Endothelial cell of umbilical vein (primary cell): ENCODE results near the gene EHMT1. TPM values are rescaled to one million over a fixed set of nuclear protein-coding genes. Genes with fewer than 3 reads are reported as not detected.

Experiments
- BruUV-seq: library from RNA; stranded (reverse); fragments of 400-500 nt; replicated peaks from 2 replicates; lab custom pipeline; 2021; lab: Mats Ljungman, UMichigan
- CTCF ChIA-PET: fragments of 300-600, 350-600 bp; sonication (Branson Sonifier 250); formaldehyde crosslinking; loops from one replicate; lab custom pipeline; 2021; ENCODE audit warnings: antibody characterized with exemption, inconsistent platforms; lab: Charles Lee
- POLR2A ChIA-PET: fragments of 300-600, 350-600 bp; sonication (Branson Sonifier 250); formaldehyde crosslinking; loops from one replicate; lab custom pipeline; 2021; ENCODE audit warnings: antibody characterized with exemption, inconsistent platforms; lab: Charles Lee
- DNase-seq: peaks from one replicate; pipeline ENCODE4 v3.0.0-alpha.2; 2011; ENCODE audit warnings: low read depth, low spot score
- FAIRE-seq: peaks from 2 replicates; lab custom pipeline; 2011; peaks lifted over from hg19 to GRCh38; lab: Jason Lieb, UNC
- H2AFZ ChIP-seq: 2 replicates; pipeline ENCODE4 v1.6.0; 2012; ENCODE audit warnings: low read depth, low read length, control low read depth, inconsistent platforms
- H3K27ac ChIP-seq: 2 replicates; pipeline ENCODE4 v1.5.1; 2011; ENCODE audit warnings: low read depth, mild to moderate bottlenecking, control low read depth, low read length, moderate library complexity; ENCODE audit not compliant: insufficient read depth
- H3K27me3 ChIP-seq, 2 experiments: 2 replicates each; pipeline versions ENCODE4 v1.6.0 to v1.6.1; 2011; ENCODE audit warnings: low read length in 2 of 2, mixed read lengths in 1 of 2; ENCODE audit not compliant: control insufficient read depth in 2 of 2, insufficient read depth in 2 of 2
- H3K36me3 ChIP-seq, 2 experiments: 2 replicates in 1 of 2; 3 replicates in 1 of 2; pipeline ENCODE4 v1.5.1; 2011; ENCODE audit warnings: low read length in 2 of 2, mild to moderate bottlenecking in 1 of 2, moderate library complexity in 1 of 2; ENCODE audit not compliant: control insufficient read depth in 2 of 2, insufficient read depth in 2 of 2; ENCODE audit errors: extremely low read depth in 1 of 2
- H3K4me1 ChIP-seq: 3 replicates; pipeline ENCODE4 v1.5.1; 2011; ENCODE audit warnings: mild to moderate bottlenecking, low read length; ENCODE audit not compliant: control insufficient read depth, insufficient read depth; ENCODE audit errors: extremely low read depth
- H3K4me2 ChIP-seq: 2 replicates; pipeline ENCODE4 v1.6.1; 2011; ENCODE audit warnings: low read length, control low read depth, mixed read lengths; ENCODE audit not compliant: insufficient read depth
- H3K4me3 ChIP-seq, 3 experiments: fragments of 200-600 bp in 1 of 3; sonication (generic), shearing (Covaris generic) in 1 of 3; replicated peaks in 1 of 3; 2 replicates each; pipeline ENCODE4 v1.5.1; 2011 to 2016; ENCODE audit warnings: control low read depth in 3 of 3, low read length in 3 of 3, mild to moderate bottlenecking in 2 of 3, inconsistent platforms in 1 of 3, low read depth in 1 of 3, moderate library complexity in 1 of 3; ENCODE audit not compliant: insufficient read depth in 1 of 3
- H3K79me2 ChIP-seq: 2 replicates; pipeline ENCODE4 v1.6.0; 2012; ENCODE audit warnings: low read length, inconsistent platforms; ENCODE audit not compliant: control insufficient read depth, insufficient read depth
- H3K9ac ChIP-seq: replicated peaks from 2 replicates; pipeline ENCODE3; 2011; ENCODE audit warnings: low read length, control low read depth; ENCODE audit not compliant: insufficient read depth; ENCODE audit errors: extremely low read depth
- H3K9me1 ChIP-seq: replicated peaks from 3 replicates; pipeline ENCODE4 v1.6.0; 2011; ENCODE audit warnings: mild to moderate bottlenecking, low read length; ENCODE audit not compliant: control insufficient read depth, insufficient read depth; ENCODE audit errors: extremely low read depth
- H3K9me3 ChIP-seq: replicated peaks from 2 replicates; pipeline ENCODE4 v1.5.1; 2012; ENCODE audit warnings: low read length, inconsistent platforms; ENCODE audit not compliant: control insufficient read depth, insufficient read depth
- H4K20me1 ChIP-seq: replicated peaks from 2 replicates; pipeline ENCODE3; 2011; ENCODE audit warnings: mild to moderate bottlenecking, low read length; ENCODE audit not compliant: control insufficient read depth, insufficient read depth; ENCODE audit errors: extremely low read depth
- CTCF ChIP-seq, 2 donors: IDR thresholded peaks; 1 replicate in 1 of 2; 2 replicates in 1 of 2; pipeline ENCODE4 v1.5.1; 2011; ENCODE audit warnings: low read length in 2 of 2, mild to moderate bottlenecking in 2 of 2, moderate library complexity in 2 of 2, control low read depth in 1 of 2, inconsistent platforms in 1 of 2, low read depth in 1 of 2; ENCODE audit not compliant: insufficient read depth in 1 of 2; ENCODE audit errors: extremely low read depth in 1 of 2
- EZH2 ChIP-seq: IDR thresholded peaks from 2 replicates; pipeline ENCODE4 v1.6.1; 2012; ENCODE audit warnings: borderline replicate concordance, low read depth, mild to moderate bottlenecking, moderate library complexity, low read length, inconsistent platforms; ENCODE audit not compliant: severe bottlenecking
- FOS ChIP-seq: IDR thresholded peaks from 2 replicates; pipeline ENCODE4 v1.6.1; 2011; ENCODE audit warnings: mild to moderate bottlenecking, low read length, moderate library complexity, borderline replicate concordance; ENCODE audit not compliant: insufficient read depth
- GATA2 ChIP-seq: IDR thresholded peaks from 2 replicates; pipeline ENCODE4 v1.7.0; 2011; ENCODE audit warnings: low read depth, mild to moderate bottlenecking, moderate library complexity, mixed read lengths, low read length; ENCODE audit not compliant: insufficient read length, insufficient read depth
- JUN ChIP-seq: IDR thresholded peaks from 2 replicates; pipeline ENCODE4 v1.6.1; 2011; ENCODE audit warnings: borderline replicate concordance, low read depth; ENCODE audit not compliant: insufficient read length, insufficient read depth
- dilution Hi-C: fragments of 300-500 bp; cut with MboI; formaldehyde crosslinking; loops from one replicate; pipeline ENCODE4 v1.15.0; 2019; ENCODE audit warnings: low sequenced_read_pairs; ENCODE audit not compliant: extremely low pct_ligation_motif_present
- intact Hi-C: fragments of 100-400 bp; cut with micrococcal nuclease; formaldehyde crosslinking; loops from one replicate; pipeline ENCODE4 v1.10.0; 2022
- polyA plus RNA-seq, 4 experiments: library from polyadenylated mRNA; depleted of rRNA in 3 of 4; stranded (reverse) in 3 of 4; unstranded in 1 of 4; fragments of >200 nt; gene quantifications; 2 replicates each; pipeline versions ENCODE4 v1.2.1 to v1.2.3, GENCODE V29; 2011 to 2012; ENCODE audit warnings: missing spikeins in 1 of 4
- total RNA-seq: library from RNA; stranded (reverse); gene quantifications from 2 replicates; pipeline ENCODE4 v1.2.3, GENCODE V29; 2021

The EHMT1 gene
- total and polyA plus RNA-seq, 2 donors (not counting 3 experiments of a cell fraction or from before 2014, with no cell fraction given) = 48.2 to 104 TPM

- FAIRE-seq = no peak
- H2AFZ ChIP-seq = no peak overlapping the region
- H3K4me3 ChIP-seq = no peak overlapping the region
- TF ChIP-seq GATA2 (no peak), EZH2 (no peak), CTCF (IDR thresholded peaks at IDR 0.05; ENCODE audit: extremely low read depth in 1 of 2, insufficient read depth in 1 of 2, low read depth in 1 of 2, low read length in 2 of 2) (no peak), JUN (no peak), FOS (no peak)
- peaks cover 3% of the 10 kb centered on the region for H3K79me2 ChIP-seq
- CTCF ChIA-PET = interaction anchor here (1.8 kb wide), 1 partner anchor 79 kb away, joined by 4 read pairs; no protein-coding TSS in a partner anchor
- intact Hi-C loops (loop anchor here (10.0 kb wide), 1 partner anchor 77 kb away; no protein-coding TSS in a partner anchor), dilution Hi-C loops (no loop called here)
- peaks cover 4 to 24% of the 10 kb centered on the region in 2 experiments for H3K36me3 ChIP-seq
- no peaks in the 10 kb centered on the region for H3K27me3 ChIP-seq
- H3K27ac ChIP-seq = no peak overlapping the region
- H3K9me1 ChIP-seq = no peaks in the 10 kb centered on the region
- no peaks in the 10 kb centered on the region for H3K4me1 ChIP-seq
- POLR2A ChIA-PET = no interaction called here
- no peaks in the 10 kb centered on the region for H3K9me3 ChIP-seq
- H3K4me2 ChIP-seq = no peak overlapping the region
- no peak overlapping the region for H3K9ac ChIP-seq
- no peak for DNase-seq
- BruUV-seq = no TSS peak
- no peaks in the 10 kb centered on the region for H4K20me1 ChIP-seq
Measured at GRCh38 chr9:137751616-137752015, 132.8 kb downstream of the EHMT1 start.
